ENCODE results near the gene FBXO42.

The FBXO42 gene

GRCh38 chr1:16237343-16237830, 114.9 kb downstream of the FBXO42 start:
- DNase-seq (ENCODE audit: extremely low read depth, low read depth), result no peak
- TF ChIP-seq, protein P1, sequence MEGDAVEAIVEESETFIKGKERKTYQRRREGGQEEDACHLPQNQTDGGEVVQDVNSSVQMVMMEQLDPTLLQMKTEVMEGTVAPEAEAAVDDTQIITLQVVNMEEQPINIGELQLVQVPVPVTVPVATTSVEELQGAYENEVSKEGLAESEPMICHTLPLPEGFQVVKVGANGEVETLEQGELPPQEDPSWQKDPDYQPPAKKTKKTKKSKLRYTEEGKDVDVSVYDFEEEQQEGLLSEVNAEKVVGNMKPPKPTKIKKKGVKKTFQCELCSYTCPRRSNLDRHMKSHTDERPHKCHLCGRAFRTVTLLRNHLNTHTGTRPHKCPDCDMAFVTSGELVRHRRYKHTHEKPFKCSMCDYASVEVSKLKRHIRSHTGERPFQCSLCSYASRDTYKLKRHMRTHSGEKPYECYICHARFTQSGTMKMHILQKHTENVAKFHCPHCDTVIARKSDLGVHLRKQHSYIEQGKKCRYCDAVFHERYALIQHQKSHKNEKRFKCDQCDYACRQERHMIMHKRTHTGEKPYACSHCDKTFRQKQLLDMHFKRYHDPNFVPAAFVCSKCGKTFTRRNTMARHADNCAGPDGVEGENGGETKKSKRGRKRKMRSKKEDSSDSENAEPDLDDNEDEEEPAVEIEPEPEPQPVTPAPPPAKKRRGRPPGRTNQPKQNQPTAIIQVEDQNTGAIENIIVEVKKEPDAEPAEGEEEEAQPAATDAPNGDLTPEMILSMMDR (IDR thresholded peaks at IDR 0.05; ENCODE audit: low read depth, low read length), result no peak

- TF ChIP-seq, protein P1 (IDR thresholded peaks at IDR 0.05; ENCODE audit: low read depth, low read length), result peak; percentile 3
- peak; percentile 75 for DNase-seq (ENCODE audit: extremely low read depth, low read depth)
Measured at GRCh38 chr1:16236511-16237342, 115.6 kb downstream of the FBXO42 start, which contains the start of gene CPLANE2. CPLANE2 (minus strand) TSS chr1:16237183; CDS start chr1:16236742, 441 bp downstream.

GRCh38 chr1:16235944-16236510, 116.3 kb downstream of the FBXO42 start:
- TF ChIP-seq, protein P1 (IDR thresholded peaks at IDR 0.05; ENCODE audit: low read depth, low read length), result peak; percentile 3; the same call in 1 of the 2 replicates
- no peak for DNase-seq (ENCODE audit: extremely low read depth, low read depth)

DNA sequence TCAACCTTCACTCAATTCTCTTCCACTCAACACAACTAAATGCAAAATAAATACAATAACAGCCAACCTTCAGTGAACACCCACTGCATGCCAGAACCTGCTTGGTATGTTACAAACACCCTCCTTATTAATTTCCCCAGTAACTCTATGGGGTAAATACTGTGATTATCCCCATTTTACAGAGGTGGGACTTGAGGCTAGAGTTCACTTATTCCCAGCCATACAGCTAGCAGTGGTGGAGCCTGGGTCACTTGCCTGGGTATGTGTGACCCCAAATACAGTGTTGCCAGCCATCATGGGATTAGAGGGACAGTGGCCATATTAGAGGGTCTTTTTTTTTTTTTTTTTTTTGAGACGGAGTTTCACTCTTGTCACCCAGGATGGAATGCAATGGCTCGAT, 116.9 kb downstream of the FBXO42 start:
- TF ChIP-seq, protein P1 (IDR thresholded peaks at IDR 0.05; ENCODE audit: low read depth, low read length), result no peak
- DNase-seq (ENCODE audit: extremely low read depth, low read depth), result no peak

DNA sequence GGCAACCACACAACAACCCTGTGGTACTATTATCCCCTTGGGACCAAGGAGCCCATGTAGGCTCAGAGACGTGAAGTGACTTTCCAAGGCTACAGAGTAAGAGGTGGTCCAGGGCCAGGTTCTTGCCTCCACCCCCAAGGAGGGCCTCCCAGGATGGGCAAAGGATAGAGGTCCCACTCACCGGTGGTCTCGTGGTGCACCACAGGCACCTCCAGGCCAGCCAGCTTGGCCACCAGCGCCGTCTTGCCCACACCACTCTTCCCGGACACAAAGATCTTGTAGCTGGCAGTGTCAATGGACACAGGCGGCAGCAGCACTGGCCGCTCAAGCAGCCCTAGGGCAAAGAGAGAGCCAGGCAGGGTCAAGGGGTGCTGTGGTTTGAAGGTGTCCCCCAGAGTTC, 118.8 kb downstream of the FBXO42 start:
- TF ChIP-seq, protein P1 (IDR thresholded peaks at IDR 0.05; ENCODE audit: low read depth, low read length), result no peak
- DNase-seq (ENCODE audit: extremely low read depth, low read depth), result no peak

DNA sequence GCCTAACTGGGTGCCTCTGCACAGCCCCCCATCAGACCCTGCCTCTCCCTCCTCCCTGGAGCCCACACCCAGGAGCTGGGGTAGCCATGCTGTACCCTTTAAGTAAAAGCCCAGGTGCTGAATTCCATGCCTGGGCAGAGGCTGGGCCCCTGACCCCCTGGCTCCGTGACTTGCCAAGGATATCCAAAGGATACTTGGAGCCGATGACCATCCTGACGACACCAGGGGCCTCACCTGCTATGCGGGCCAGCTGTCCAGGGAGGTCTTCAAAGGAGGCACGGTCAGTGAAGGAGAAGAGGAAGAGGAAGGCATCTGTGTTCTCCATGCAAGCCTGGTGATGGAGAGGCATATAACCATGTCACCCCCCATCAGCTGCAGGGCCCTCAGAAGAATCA, 120.0 kb downstream of the FBXO42 start:
- TF ChIP-seq, protein P1 (IDR thresholded peaks at IDR 0.05; ENCODE audit: low read depth, low read length), result no peak
- no peak for DNase-seq (ENCODE audit: extremely low read depth, low read depth)
